Cardiac septum (tissue), 1 donor: ENCODE measurements around the gene DGKH. TPM values are rescaled to one million over a fixed set of nuclear protein-coding genes. Genes with fewer than 3 reads are reported as not detected.
"Not testable (repeated sequence)": the region's sequence is repeated elsewhere in the genome, so short reads cannot be mapped to it uniquely, and the experiment has no call there.

ENCODE experiments used
- DNase-seq: peaks from one replicate; pipeline ENCODE4 v3.0.0-alpha.2; 2020; ENCODE audit warnings: low spot score
- intact Hi-C: fragments of 100-400 bp; cut with DNase I; formaldehyde crosslinking; loops from one replicate; pipeline ENCODE4 v1.14.0; 2022
- total RNA-seq: library from RNA; stranded (reverse); fragmentation: NEBNext Ultra II Directional; extraction: Animal tissue kit (Norgen Biotek cat#: 25700); gene quantifications from one replicate; pipeline ENCODE4 v1.2.1, GENCODE V29; 2021
- donor health status: DM: no; HTN: no; CAD: no.

The DGKH gene
- total RNA-seq, 1 donor from 2014 or later, result 13.5 TPM

DNA sequence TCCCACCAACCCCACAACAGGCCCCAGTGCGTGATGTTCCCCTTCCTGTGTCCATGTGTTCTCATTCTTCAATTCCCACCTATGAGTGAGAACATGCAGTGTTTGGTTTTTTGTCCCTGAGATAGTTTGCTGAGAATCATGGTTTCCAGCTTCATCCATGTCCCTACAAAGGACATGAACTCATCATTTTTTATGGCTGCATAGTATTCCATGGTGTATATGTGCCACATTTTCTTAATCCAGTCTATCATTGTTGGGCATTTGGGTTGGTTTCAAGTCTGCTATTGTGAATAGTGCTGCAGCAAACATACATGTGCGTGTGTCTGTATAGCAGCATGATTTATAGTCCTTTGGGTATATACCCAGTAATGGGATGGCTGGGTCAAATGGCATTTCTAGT lies 92.6 kb downstream of the DGKH start:
- intact Hi-C loops, DNase-seq: not testable (repeated sequence)

DNA sequence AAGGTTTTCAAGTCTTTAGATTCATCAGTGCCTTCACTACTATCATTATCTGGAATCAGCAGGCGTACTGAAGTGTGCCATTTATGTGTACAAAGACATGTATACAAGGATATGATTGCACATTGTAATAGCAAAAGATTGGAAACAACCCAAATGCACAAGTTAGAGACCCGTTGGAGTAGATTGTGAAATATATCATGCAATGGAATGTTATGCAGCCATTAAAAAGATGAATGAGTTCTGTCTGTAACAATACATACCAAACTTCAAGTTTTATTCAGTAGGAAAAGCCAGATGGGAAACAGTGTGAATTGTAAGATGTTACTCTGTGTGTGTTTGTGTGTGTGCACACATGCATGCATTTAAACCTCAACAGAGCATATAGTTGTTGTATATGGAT lies 97.9 kb downstream of the DGKH start:
- intact Hi-C loops, result no loop called here

DNA sequence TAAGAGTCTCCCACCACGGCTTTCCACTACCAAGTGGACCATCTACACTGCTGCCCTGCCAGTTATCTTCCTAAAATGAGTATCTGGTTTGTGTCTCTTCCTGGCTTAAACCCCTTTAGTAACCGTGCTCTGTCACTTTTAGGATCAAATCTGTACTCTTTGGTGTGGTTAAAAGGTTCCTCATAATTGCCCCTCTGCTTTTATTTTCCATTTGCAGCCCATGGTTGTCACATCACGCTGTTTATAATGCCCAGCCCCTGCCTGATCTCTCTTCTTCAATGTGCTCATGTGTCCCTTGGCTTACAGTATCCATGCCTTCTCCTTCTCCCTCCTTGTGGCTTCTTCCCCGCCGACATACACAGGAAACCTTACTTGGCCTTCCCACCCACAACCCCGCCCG lies 100.1 kb downstream of the DGKH start:
- intact Hi-C loops, result no loop called here
- DNase-seq, result no peak

More for the DNA sequence above, 97.9 kb downstream of the DGKH start:
- no peak for DNase-seq

DNA sequence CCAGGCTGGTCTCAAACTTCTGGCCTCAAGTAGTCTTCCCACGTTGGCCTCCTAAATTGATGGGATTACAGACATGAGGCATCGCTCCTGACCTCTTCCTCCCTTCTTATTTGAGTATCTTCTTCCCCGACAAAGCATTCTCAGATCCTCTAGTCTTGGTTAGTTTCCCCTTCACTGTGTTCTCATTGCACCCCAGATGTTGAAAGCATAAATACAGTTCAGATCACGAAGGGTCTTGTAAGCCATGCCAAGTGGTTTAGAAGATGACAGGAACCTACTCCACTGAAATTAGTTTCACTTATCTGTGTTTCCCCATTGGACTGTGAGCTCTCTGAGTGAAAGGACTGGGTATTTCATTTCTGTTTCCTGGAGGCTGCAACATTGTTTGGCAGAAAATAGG lies 100.7 kb downstream of the DGKH start:
- intact Hi-C loops, result no loop called here
- no peak for DNase-seq

DNA sequence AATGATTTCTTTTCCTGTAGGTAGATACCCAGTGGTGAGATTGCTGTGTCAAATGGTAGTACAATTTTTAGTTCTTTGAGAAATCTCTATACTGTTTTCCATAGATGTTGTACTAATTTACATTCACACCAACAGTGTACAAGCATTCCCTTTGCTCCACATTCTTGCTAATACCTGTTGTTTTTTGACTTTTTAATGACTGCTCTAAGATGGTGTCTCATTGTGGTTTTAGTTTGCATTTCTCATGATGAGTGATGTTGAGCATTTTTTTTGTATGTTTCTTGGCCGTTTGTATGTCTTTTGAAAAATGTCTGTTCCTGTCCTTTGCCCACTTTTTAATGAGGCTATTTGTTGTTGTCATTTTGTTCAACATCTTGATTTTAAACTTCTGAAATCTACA lies 103.3 kb downstream of the DGKH start:
- DNase-seq, result no peak
- intact Hi-C loops, result no loop called here

DNA sequence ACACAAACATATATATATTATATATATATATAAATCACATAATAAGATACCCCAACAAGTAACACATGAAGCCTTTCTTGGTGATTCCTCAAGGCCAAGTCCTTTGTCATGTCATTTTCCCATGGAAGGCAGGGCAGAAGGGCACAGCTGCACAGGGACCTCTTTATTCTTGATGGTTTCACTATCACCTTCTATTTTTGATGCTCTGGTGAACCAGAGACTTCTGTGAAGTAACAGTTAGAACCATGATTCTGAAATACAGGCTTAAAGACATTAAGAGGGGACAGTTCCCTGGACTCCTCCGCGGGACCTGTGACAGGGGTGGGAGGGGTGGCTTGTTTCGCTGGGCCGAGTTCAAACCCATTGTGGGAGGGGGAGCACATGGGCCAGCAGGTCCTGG lies 104.0 kb downstream of the DGKH start:
- DNase-seq, result no peak

DNA sequence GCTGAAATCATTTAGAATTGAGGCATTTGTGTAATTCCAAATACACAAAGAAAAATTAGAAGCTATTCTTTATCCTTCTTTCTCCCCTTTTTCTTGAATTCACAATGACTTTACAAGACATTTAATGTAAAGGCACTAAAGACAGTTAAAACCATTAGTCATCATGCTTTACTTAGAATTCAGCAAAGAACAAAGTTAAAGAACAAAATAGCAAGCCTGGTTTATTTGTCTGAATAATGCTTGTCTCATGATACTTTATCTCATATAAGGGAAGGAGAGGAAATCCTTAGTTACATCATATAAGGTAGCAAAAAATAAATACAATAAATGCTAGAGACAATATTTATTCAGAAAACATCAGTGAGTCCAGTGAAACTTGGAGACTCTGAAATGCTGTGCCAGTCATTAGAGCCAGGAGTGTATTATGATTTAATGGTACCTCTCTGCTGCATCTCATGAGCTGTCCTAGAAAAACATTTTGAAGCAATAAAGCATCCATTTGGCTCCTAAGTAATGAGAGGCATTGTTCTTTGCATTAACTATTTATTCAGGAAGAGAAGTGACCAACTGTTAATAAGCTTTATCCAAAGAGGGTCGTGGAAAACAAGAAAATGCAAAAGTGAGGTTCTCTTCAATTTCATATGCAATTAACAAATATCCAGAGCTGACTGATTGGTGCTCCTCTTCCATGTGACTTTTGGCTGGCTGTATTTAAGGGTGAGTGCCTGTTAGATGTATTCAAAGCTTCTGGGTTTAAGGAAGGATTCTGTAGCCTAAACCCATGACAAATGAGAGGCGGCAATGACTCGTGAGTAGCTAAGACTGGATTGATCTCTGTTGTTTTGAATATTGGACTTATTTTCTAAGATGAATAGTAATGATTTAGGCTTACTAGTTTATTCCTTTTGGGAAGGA lies 105.0 kb downstream of the DGKH start:
- no peak for DNase-seq
- intact Hi-C loops, result no loop called here

More for the DNA sequence above, 104.0 kb downstream of the DGKH start:
- intact Hi-C loops, result no loop called here

DNA sequence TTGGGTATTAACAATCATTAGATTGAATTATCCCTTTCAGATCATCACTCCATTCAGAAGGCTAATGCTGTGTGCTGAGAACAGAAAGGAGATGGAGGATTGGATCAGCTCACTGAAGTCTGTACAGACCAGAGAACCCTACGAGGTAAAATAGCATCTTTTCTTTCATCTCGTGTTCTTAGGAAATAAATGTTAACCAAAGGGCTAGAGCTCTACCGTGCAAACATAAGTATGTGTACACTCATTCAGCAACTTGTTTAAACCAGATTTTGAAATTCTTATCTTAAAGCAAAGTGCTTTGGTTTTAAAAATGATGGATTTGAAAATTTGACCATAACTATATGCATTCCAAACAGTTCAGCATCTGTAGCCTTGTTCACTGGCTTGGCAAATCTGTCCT lies 106.8 kb downstream of the DGKH start:
- DNase-seq, result no peak
- intact Hi-C loops, result no loop called here

DNA sequence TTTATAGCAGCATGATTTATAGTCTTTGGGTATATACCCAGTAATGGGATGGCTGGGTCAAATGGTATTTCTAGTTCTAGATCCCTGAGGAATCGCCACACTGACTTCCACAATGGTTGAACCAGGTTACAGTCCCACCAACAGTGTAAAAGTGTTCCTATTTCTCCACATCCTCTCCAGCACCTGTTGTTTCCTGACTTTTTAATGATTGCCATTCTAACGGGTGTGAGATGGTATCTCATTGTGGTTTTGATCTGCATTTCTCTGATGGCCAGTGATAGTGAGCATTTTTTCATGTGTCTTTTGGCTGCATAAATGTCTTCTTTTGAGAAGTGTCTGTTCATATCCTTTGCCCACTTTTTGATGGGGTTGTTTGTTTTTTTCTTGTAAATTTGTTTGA lies 114.9 kb downstream of the DGKH start:
- DNase-seq, intact Hi-C loops: not testable (repeated sequence)

DNA sequence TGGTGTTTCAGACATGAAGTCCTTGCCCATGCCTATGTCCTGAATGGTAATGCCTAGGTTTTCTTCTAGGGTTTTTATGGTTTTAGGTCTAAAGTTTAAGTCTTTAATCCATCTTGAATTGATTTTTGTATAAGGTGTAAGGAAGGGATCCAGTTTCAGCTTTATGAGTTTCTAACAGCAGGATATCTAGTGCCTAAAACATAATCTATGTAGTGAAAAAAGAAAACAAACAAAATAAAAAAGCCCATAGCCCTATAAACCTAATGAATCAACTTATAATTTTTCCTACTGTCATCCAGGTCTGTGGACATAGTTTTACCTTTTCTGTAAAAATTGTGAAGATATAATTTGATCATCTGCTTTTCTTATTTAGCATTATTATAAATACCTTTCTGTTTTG lies 115.5 kb downstream of the DGKH start:
- DNase-seq, intact Hi-C loops: not testable (repeated sequence)

DNA sequence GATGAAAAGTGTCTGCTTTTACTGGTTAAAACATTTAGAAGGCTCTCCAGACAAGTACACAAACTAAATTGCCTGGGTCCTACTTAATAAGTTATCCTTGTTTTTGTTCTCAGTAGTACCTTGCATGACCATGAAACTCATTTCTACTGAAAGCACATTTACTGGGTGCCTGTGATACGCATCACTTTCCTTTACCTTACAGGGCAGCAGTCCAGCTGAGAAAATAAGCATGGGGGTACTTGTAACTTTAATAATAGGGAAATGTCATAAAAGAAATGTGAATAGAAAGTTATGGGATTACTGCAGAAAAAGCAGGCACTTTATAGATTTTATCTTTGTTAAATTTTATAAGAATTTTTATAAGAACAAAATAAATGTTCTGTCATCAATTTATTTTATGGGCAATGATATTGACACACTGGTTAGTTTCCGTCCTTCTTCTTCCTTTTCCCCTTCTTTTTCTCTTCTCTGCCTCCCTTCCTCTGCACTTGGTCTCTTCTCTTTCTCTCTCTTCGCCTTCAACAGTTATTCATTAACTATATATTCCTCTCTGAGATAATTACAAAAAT lies 116.2 kb downstream of the DGKH start:
- intact Hi-C loops, result no loop called here

DNA sequence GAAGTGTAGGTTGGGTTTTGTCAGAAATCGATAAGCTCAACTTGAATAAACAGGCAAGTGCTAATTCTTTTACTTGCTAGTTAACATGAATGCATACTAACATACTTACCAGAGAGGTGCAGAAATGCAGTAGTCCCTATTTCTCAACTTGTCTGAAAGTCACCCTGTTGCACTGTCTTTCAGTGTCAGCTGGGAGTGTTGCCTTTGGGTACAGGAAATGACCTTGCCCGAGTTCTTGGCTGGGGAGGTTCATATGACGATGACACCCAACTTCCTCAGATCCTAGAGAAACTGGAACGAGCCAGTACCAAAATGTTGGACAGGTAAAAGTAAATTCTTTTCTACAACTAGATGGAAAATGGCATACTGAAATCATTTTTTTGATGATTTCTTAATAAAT lies 120.0 kb downstream of the DGKH start:
- no peak for DNase-seq
- intact Hi-C loops, result no loop called here

More for the DNA sequence above, 116.2 kb downstream of the DGKH start:
- no peak for DNase-seq

DNA sequence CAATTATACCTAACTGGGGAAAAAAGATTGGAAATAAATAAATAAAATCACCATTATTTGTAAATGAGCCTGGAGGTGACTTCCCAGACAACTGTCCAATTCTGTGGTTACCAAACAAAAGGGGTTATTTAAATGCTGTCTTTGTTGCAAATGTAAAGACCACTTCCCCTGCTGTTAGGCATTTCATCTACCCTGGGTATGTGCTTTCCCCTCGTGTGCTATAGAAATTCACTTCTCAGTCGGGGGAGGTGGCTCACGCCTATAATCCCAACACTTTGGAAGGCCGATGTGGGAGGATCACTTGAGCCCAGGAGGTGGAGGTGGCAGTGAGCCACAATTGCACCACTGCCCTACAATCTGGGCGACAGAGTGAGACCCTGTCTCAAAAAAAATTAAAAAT lies 121.6 kb downstream of the DGKH start:
- no peak for DNase-seq

DNA sequence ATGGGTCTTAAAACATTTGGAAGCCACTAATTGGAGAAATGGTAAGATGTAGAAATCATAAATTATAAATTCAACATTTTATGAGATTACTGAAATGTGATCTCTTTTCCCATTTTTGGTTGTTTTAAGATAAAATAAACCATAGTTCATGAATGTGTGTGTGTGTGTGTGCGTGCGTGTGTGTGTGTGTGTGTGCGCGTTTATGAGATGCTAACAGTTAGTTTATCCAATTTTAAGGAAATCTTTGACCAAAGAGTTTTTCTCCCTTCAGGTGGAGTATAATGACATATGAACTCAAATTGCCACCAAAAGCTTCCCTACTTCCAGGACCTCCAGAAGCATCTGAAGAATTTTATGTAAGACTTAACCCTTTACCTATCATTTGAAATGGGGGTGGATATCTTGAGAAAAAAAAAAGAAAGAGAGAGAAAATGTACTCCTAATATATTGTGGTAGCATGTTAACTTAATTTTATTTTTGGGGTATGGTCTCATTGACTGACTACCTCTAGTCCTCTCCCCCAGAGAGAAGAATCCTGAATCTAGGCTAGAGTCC lies 125.4 kb downstream of the DGKH start:
- intact Hi-C loops, result no loop called here
- DNase-seq, result no peak

More for the DNA sequence above, 121.6 kb downstream of the DGKH start:
- intact Hi-C loops, result no loop called here

DNA sequence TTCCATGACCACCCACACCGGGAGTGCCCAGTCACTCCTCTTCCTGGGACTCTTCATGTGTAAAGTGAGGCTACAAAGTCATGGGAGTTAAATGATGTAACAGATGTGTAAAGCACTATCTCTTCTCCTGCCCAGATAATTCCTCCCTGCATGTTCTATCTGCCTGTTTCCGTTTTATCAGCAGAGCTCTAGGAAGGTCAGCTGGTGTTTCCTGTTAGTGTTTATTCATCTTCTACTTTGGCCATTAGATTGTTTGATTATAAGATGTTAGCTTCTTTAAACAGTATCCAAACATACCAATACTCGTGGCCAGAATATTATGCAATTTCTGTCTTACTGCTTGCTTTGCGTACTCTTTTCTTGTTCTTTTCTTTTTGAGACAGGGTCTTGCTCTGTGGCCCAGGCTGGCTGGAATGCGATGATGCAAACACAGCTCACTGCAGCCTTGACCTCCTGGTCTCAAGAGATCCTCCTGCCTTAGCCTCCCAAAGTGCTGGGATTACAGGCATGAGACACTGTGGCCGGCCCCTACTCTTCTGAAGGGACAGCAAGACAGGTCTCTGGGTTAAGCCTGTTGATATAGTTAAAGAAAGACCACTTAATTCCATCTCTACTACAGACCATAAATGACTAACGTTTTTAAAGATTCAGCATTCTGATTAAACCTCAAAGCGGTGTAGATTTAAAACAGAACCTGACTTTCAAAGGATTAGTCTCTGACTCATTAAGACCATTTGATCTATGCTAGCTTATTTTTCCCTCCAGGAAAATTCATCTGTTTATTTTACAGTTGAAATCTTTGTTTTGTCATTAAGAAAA lies 126.1 kb downstream of the DGKH start:
- intact Hi-C loops, result no loop called here
- DNase-seq, result no peak

DNA sequence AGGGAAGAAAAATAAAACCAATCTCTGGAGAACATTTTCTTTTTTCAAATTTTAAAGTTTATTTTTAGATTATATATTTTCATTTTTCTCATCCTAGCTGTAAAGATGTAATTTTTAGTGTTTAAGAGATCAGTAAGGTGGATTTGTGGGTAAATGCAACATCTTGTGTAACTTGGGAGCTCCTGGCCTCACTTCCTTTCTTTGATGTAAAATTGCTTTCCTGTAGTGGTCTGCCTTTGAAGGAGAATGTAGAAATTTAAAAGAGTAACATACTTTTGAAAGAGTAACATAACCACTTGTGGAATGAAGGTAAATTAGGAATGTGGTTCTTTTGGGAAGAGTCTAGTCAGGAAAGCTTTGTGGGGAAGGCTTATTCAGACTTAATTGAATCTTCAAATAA lies 127.8 kb downstream of the DGKH start:
- DNase-seq, result no peak
- intact Hi-C loops, result no loop called here

DNA sequence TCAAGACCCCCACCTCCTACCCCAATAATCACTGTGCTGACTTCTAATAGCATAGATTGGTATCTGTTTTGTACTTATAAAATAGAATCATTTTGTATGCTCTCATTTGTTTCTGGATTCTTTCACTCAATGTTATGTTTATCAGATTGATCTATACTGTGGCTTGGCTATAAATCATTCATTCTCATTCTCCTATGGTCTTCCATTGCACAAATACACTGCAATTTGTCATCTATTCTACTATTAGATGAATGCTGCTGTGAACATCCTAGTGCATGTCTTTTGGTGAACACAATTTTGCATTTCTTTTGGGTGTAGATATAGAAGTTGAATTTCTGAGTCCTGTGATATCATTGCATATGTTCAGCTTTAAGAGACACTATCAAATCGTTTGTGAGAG lies 128.7 kb downstream of the DGKH start:
- intact Hi-C loops, result no loop called here
- no peak for DNase-seq

DNA sequence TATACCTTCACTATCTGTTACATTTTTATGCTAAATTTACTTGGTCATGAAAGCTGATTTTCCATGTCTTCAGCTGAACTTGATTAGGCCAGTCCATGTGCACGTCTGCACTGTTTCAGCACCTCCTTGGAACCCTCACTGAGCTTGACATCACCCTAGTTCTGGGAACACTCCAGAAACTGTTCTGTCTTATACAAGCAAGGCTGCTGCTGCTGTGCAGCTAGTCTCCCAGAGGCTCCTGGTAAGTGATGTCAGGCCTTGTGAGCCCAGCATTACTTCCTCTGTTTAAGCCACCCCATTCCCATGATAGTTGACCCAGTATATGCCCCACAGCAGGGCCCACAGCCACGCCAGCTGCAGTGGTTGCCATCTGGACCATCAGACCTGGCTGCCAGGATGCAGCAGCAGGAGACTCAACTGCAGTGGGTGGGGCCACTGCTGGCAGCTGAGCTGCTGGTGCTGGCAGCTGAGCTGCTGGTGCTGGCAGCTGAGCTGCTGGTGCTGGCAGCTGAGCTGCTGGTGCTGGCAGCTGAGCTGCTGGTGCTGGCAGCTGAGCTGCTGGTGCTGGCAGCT lies 133.0 kb downstream of the DGKH start:
- intact Hi-C loops, result no loop called here
- no peak for DNase-seq

DNA sequence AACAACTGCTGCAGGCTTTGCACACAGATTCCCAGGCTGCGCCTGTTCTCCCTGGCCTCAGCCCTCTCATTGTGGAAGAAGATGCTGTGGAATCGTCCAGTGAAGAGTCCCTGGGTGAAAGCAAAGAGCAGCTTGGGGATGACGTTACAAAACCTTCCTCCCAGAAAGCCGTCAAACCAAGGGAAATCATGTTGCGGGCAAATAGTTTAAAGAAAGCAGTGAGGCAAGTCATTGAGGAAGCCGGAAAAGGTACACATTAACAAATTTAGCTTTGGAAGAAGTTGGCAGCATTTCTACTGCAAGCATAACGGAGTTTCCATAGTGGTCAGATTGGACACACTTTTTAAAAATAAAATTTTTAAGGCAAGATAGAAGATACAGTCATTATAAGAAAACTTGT lies 140.6 kb downstream of the DGKH start:
- intact Hi-C loops, result no loop called here
- no peak for DNase-seq

DNA sequence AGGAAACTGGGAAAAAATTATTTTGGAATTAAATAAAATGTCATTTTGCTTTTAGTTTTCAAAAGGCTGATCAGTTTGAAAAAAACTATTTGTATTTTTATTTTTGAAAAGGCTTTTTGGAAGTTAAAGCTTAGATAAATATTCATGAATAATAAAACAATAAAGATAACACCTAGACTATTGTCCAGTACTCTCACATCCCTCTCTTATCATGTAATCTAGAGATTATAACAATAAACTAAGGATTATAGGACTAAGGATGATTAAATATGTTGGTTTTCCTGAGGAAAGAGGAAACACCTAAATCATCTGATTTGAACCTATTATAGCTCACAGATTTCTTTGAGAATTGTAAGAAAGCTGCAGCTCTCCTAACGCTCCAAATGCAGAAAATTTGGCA lies 142.1 kb downstream of the DGKH start:
- DNase-seq, result no peak
- intact Hi-C loops, result no loop called here
